GF-D8 (cell line): Measurements from ENCODE around the gene SEC31B.
A peak's percentile ranks its signal among the peaks of the same experiment; 100 is the strongest.

Experiments used
- DNase-seq: peaks from one replicate; lab custom pipeline; 2025; lab: John Stamatoyannopoulos, UW

Gene SEC31B

DNA sequence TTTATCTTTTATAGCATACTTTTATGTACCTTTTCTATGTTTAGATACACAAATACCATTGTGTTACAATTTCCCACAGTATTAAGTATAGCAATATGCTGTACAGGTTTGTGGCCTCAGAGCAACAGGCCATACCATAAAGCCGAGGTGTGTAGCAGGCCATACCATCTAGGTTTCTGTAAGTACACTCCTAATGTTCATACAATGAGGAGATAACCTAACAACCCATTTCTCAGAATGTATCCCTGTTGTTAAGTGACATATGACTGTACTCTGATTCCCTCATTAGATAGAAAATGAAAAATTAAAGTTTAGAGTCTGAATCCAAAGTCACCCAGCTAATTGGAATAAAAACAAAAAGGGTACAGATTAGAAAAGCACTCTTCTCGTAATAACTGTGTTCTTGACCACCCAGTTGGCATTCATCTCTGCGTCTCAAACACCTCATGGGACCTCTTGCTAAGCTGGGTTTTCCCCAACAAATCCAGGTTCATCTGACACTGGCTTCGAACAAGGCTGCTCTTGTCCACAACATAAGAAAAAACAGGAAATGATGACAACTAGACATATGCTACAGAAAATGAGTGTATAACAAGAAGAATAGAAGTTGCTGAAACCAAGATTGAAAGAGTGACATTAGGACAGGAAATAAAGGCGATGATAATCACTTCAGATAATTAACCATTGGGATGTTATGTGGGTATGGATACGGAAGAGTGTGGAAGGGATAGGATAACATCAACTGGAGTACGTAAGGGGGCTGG, 8.6 kb upstream of the SEC31B start:
- DNase-seq = no peak

DNA sequence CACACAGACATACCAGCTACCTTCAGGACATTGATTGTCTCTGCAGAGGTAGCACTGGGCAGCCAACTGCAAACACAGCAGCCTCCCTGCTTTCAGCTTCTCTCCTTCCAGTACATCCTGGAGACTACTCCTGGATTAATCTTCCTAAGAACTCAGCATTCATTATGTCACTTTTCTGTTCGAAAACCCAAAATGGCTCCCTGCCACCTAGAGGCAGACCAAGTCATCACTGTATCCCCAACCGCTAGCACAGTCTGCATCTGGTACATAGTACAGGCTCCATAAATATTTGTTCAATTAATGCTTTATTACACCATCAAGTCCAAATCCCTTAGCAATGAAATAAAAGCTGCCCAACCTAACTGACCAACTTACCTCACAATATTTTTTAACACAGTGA, 5.0 kb upstream of the SEC31B start:
- DNase-seq = no peak

DNA sequence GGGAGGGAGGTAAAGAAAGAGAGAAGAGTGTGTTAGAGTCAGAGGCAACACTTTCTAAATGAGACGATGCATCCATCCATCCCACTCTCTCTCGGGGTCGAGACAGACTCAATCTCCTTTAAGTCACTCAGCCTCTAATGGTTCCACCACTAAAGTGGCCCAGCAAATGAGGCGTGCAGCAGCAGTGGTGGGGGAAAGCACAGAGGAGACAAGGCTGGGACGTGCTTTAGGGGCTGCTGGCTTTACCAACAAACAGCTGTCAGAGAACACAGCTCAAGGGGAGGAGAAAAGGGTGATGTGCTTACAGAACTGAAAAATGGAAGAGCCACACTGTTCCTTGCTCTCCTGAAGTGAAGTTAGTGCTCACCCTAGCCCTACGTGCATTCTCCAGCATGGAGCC, 4.5 kb upstream of the SEC31B start:
- DNase-seq = no peak

DNA sequence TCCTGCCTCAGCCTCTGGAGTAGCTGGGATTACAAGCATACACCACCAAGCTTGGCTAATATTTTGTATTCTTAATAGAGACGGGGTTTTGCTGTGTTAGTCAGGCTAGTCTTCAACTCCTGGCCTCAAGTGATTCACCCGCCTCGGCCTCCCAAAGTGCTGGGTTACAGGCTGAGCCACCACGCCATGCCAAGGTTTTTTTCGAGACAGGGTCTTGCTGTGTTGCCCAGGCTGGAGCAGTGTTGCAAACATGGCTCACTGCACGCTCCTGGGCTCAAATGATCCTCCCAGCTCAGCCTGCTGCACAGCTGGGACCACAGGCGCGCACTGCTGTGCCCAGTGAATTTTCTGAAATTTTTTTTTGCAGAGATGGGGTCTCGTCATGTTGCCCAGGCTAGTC, 3.3 kb upstream of the SEC31B start:
- DNase-seq = no peak

DNA sequence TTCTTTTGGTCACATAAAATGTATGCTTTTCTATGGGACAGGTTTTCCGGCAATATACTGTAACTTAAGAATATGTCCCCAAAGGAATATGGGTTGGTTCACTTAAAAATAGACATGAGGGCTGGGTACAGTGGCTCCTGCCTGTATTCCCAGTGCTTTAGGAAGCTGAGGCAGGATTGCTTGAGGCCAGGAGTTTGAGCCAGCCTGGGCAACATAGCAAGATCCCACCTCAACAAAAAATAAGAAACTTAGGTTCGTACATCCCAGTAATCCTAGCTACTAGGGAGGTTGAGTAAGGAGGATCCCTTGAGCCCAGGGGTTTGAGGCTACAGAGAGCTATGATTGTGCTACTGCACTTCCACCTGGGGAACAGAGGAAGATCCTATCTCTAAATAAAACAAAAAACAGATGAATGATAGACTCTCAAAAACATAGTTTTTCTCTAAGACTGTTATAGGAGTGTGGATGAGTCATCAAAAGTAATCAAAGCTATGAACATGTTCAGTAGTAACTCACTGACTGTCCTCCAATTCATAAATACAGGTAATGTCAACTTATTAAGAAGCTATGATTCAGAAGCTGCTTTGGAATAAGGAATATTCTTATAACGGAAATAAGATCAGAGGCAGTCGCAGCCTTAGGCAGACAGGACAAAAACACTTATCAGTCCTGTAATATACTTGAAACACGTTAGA, 2.6 kb upstream of the SEC31B start:
- no peak for DNase-seq

DNA sequence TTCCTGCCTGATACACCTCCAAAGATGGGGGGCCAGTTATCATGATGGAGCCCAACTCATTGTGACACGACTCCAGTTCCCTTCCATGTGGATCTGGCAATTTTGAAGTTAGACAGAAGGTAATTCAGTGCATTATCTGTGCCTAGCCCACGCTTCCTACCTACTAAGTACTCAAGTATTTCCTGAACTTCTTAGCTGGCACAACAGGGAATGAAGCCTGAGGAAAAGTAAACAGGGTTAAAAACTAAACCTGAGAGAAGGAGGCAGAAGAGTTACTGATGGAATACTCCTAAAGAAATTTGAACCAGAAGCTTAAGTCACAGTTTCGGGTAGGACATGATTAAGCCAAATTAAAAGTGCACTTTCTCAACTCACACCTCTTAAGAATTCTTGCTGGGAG, 1.1 kb upstream of the SEC31B start:
- no peak for DNase-seq

DNA sequence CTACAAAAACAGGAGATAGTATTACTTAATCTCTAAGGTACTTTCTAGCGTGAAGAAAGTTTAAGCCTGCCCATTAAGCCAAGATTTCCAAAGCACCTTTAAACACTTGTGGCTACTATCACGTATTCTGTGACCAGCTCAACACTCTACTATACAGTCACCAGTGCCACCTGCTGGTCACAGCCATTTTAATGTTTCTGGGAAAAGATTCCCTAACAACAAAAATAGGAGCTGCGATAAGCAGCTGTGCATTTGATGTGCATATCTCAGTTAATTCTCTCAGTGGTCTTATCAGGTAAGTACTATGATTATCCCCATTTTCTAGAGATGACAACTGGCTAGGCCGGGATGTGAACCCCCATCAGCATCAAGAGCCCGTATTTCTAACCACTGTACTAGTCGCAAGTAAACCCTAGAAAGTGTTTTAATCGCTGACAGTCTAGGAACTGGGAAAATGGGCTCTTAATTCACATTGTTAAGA, 860 bp downstream of the SEC31B start:
- DNase-seq = peak; percentile 27

DNA sequence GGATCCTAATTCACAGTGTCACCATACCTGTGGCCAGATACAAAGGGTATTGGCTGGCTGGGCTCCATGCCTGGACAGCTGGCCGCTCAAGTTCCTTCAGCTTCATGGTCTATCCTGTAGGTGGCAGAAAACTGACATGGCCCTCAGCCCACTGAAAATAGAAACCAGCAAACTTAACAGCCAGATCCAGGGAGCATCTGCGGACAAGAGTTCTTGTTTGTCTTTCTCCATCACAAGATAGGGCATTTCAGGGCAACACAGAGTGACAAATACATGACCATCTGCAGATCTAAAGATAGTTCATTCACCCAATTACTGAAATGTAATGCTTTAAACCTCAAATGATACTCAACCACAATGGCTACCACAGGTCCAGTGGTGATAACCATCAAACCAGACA, 2.8 kb downstream of the SEC31B start:
- DNase-seq = peak; percentile 43

DNA sequence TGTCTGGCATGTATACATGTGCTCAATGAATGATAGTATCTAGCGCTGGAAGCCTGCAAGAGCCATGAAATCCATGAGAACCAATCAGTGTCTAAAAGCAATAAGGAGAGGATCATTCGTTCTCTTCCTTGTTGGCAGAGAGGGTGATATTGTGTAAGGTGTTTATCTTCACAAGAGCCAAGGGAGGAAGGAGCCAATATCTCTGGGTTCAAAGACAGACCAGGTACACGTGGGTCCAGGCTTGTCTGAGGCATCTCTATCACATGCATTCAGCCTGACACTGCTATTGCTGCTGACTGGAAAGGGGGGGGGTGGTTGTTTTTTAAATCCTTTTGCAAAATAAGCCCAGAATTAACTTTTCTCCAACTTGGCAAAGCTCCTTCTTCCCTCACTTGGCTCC, 4.0 kb downstream of the SEC31B start:
- no peak for DNase-seq

DNA sequence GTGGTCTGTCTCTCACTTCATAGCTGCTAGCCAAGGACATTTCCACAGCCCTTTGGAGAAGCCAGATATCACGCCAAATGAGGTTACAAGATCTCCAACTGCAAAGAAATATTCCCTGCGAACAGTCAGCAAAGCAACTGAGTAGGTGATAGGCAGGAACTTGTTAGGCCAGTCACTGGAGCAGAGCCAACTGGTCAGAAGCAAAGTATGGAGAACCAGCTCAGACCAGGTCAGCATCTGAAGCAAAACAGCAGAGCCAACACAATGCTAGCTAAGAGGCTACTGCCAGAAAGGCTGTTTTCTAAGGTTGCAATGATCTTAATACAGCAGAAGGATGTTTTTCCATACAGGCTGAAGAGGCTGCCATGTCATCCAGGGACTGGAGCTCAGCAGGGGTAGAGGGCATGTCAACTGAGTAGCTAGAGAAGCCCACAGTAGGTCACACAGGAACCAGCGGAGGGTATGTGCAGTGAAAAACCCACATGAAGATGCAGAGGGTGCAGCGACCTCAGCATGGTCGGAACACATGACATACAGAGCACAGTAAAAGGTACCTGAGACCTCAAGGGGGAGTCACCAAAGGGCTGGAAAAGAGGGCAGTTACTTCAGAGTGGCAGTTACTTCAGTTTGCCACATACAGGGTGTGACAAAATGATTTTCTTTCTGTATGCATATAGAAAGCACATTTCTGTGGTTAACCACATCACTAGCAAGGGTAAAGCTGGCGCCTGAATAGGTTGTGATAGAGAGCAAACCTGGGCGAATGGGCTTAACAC, 8.9 kb downstream of the SEC31B start:
- DNase-seq = peak; percentile 96

DNA sequence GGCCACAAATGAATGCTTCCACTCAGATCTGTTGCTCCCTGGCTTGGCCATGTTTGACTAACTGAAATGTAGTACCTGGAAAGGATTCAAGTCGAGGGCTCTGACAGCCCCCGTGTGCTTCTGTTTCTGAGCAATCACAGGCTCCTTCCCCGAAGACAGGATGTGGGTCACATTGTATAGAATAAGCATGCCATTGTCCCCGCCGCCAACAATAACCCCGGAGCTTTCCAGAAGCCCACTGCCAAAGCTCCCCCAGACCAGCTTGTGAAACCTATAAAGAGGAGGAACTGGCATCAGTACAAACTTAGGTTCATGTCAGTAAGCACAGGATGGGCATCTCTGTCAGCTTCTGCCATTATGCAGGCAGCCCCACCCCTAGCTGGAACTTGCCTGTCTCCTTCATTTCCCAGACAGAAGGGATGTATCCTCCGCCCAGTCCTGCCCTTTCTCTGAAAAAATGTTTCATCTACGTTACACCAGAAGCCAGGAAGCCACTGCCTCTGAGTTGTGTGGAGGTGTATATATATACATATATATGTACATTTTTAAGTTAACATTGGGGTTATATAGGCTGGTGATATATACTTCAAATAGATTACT, 10.3 kb downstream of the SEC31B start:
- peak; percentile 81 for DNase-seq

DNA sequence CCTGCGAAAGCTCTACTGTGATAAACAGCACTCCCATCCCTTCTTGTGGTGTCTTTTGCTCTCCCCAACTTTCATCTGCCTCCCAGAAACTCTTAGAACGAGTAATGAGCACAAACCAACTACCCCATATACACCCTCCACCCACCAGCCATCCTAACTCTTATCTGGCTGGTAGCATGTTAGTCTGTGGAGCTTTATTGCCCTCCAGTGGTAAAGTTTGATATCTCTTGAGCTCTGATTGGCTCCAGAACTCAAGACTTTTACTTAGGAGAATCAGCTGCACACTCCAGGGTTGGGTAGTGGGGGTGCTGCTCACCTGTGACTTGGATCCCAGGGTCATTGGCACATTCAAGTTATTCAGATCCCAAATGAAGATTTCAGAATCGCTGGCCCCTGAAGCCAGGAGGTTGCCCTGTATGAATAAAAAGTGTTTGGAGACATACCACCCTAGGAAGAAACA, 10.9 kb downstream of the SEC31B start:
- DNase-seq = peak; percentile 45

DNA sequence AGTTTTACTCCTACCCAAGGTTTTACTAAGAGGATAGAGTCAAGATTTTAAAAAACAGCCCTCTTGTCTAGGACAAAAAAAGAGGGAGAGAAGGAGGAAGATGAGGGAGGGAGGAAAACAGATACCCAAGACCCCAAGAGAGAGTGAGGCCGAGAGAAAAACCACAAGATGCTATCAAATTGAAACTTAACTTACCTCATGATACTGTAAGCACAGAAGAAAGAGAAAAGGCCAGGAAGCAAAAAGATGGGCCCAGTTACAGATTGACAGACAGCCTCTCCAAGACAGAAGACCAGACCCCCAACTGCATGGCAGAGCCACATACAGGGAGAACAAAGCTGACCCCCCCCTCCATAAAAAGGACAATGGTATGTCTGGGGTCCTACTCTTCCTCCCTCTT, 11.4 kb downstream of the SEC31B start:
- DNase-seq = no peak

DNA sequence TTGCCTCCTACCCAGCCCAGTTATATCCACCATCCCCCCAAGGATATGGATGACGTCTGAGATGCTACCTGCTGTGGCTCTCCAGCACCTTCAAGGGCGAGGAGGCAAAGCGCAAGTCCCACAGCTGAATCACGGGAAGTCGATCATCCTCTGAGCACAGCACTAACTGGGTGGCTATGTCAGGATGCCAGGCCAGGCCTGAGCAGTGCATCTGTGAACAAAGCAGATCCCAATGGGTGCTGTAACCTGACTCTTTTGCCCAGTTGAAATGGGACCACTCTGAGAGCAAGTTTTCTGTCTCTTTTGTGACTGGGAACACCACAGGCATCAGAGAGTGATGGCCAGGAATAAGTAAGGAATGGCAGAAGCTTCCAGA, 12.3 kb downstream of the SEC31B start:
- no peak for DNase-seq

DNA sequence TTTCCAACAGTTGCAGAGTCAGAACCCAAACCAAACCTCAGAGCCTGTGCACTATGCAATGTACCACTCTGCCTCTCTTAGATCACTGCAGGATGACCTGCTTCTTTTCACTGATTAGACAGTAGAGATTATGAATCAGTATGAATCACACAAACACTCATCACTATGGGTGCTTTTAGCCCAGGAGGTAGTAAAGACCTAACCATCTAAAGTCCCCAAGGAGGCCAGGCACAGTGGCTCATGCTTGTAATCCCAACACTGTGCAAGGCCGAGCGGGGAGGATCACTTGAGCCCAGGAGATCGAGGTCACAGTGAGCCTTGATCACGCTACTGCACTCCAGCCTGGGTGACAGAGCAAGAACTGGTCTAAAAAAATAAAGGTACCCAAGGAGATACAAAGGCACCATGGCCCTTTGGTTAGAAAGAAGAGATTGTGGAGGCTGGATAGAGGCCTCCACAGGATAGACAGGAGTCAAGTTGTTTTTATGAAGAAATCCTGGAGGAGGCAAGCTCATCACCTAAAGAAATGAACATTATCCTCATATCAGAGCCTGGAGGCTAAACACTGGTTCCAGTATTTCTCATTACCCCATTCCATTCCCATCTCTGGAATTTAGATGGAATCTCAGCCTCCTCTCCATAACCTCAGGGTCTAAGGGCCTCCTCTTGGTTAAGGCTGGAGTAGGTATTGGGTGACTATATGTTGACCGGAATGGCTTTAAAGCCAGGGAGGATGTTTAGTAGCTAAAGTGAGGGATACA, 12.9 kb downstream of the SEC31B start:
- DNase-seq = no peak

DNA sequence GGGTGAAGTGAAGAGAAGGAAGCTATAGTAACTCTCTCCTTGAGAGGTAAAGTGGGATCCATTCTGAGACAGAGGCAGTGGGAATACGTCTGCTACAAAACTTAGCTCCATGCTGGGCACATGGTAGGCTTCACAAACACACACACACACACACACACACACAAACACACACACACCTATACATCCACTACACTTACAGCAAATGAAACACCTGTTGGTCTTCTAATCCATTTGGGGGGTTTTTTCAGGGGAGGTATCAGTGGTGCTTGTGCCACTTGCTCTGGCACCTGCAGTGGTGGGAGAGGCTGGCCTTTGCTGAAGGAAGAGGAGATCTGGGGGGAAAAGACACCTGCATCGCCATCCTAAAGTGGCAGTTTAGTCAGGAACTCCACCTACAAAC, 14.5 kb downstream of the SEC31B start:
- no peak for DNase-seq

DNA sequence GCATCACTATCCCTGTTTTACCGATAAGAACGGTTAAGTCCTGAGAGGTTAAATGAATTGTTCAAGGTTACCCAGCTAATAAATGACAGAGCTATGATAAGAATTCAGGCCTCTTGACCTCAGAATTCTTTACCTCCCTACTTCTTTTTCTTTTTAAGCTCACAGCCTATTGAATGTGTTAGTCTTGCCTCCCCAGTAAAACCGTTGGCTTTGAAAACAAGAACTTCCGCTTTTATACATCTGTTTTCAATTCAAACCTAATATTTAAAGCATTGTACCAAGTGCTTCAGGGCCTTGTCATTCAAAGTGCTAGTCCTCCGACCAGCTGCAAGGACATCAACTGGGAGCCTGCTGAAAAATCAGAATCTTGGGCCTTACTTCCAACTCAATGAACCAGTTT, 15.6 kb downstream of the SEC31B start:
- no peak for DNase-seq

DNA sequence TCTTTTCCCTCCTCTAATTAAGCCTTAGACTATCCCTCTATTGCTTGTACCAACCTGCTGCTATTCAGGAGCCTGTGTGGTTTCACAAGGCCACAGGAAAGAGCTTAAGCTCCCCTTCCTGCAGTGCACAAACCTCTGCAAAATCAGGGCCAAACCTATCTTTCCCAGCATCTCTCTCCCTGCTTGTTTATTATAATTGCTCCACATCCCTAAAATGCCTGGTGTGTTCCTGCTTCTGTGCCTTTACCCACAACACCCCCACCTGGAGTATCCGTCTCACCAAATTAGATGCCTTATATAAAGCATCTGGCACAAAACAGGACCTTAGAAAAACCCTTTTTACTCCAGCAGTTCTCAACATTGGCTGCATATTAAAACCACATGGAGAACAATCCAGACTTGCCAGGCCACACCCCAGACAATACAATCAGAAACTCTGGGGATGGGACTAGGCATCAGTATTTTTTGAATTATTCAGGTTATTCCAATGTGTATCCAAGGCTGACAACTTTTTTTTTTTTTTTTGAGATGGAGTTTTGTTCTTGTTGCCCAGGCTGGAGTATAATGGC, 16.7 kb downstream of the SEC31B start:
- no peak for DNase-seq

DNA sequence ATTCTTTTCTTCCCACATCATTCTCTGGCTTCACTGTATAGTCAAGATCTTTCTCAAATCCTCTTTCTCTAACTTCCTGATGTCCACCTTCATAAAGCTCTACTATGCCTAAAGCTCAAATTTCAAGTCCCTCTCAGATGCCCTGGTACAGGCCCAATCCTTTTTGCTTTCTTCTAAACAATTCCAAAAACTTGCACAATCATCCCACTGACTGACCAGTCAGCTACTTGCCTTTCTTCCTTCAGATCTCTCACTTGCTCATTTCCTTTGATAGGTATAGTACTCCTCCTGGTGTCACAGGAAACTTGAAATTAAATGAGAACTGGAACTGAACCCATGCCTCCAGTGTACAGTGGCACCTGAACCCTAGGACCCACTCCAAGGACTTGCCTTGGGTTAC, 18.2 kb downstream of the SEC31B start:
- no peak for DNase-seq

DNA sequence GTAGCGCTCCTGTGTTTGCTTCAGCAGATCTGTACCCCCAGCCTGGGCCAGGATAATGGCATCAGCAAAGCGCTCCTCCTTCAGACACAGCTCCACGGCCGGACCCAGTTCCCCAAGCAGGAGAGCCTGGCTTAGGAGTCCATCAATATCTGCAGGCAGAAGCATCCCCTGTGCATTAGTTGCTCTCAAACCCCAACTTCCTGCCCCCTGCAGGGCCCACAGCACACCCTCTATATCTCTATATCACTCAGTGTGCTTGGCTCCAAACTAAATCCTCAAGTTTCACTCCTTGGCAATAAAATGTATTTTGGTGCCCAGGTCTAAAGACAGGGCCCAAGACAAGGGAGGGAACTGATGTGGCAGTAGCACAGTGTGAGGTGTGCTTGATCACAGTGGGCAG, 21.6 kb downstream of the SEC31B start:
- no peak for DNase-seq

DNA sequence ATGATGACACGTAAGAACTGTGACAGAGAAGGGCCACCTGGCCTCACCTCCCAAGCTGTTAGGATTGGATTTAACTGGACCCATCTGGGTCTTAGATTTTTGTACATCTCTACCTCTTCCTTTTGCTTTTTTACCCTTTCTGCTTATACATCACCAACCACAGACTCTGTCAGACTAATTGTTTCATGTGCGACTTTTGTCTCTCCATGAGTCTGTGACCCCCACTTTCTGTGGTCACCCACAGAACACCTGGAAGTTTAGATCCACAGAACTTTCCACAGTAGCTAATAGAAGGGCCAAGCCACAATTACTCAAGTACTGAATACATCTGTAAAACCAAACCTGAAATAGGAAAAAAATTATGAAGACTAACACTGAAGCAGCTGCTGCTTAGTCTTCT, 23.1 kb downstream of the SEC31B start:
- DNase-seq = no peak
